NCI-H187 treated with DMSO at 0.1 percent for 48 hours (cell line): ENCODE data around the gene CUEDC1.

Experiments used
- DNase-seq: peaks from one replicate; lab custom pipeline; 2025; lab: John Stamatoyannopoulos, UW

The CUEDC1 gene

DNA sequence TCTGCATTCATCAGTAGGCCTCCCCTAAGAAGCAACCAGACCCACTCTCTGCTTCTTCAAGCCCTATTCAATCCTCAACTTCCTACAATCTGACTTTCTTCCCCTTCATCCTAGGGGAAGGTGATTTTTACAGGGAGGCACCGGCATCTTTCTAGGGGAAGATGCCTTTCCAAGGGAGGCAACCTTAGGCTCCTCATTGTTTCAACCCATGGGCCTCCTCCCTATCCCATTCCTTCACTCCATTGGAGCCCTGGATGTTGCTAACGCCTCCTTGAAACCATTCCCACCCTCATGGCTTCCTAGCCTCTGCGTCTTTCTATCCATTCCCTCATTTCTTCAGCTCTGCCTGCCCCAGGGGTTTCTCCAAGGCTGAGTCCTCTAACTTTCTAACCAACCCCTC lies 2.7 kb upstream of the CUEDC1 start:
- DNase-seq = no peak

- DNase-seq = no peak
These were observed 2.1 kb upstream of the CUEDC1 start for GRCh38 chr17:57957120-57957850.

- no peak for DNase-seq
These were observed 1.3 kb upstream of the CUEDC1 start for GRCh38 chr17:57956291-57957119.

- DNase-seq = no peak
These were observed 622 bp downstream of the CUEDC1 start for GRCh38 chr17:57954397-57955182.

- DNase-seq = no peak
These were observed 1.4 kb downstream of the CUEDC1 start for GRCh38 chr17:57953705-57954396.

GRCh38 chr17:57953219-57953618 lies 2.0 kb downstream of the CUEDC1 start:
- no peak for DNase-seq

DNA sequence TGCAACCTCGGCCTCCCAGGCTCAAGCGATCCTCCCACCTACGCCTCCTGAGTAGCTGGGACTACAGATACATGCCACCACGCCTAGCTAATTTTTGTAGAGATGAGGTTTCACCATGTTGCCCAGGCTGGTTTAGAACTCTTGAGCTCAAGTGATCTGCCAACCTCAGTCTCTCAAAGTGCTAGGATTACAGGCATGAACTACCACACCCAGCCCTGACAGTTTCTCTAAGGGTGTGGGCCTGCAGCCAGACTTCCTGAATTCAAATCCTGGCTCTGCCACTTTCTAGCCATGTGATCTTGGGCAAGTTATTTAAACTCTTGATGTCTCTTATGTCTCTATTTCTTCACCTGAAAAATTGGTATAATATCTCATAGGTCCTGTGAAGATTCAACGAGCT lies 5.6 kb downstream of the CUEDC1 start:
- no peak for DNase-seq

DNA sequence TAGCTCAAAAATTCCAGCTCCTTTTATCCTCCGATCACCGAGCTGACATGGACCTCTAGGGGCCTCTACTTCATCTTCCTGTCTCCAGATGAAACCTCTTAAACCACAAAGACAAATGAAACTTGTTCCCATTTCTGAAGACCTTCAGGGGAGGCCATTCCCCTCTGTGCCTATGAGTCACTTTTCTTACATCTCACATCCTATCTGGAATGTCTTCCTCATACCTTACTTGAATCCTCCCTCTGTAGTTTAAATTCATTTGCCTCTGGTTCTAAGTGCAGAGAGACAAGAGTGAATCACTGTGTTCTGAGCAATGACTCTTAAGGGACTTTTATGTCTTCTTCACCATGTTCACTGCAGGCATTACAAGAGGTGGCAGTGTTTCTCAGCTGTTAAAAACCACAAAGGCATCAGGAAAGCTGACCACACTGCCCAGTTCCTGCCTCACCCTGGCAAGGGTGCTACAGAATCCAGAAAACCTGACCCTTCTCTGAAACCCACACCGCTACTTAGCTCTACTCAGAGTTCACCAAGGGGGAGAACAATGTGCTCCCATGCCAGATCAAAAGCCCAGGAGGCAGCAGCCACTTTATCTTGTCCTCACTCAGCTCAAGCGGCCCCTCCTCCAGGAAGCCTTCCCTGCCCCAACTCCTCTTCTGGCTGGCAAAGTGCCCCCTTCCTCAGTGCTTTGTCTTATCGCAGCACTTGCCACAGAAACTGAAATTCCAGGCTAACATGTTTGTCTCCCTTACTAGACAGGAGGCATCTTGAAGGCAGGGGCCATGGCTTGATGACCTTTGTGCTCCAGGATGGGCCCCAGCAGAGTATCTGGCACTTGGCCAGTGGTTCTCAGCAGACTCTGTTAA lies 6.4 kb downstream of the CUEDC1 start:
- no peak for DNase-seq

DNA sequence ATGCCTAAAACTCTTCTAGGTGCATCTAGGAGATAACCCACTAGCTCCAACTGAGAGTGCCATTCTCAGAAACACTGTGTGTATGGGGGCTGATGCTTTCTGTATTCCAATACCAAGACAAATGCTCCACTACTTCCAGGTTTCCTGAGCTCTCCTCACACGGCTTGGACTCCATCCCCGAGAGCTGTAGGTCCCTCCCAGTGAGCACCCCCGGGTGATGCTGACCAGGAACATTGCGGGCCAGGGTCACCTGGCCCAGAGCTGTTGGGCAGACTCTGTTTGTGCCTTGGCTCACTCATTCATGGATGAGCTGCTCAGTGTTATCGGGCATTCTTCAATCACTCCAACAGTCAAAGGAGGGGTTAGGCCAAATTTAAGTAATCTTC lies 7.0 kb downstream of the CUEDC1 start:
- no peak for DNase-seq

GRCh38 chr17:57947369-57947768 lies 7.8 kb downstream of the CUEDC1 start:
- no peak for DNase-seq

- no peak for DNase-seq
These were observed 8.3 kb downstream of the CUEDC1 start for GRCh38 chr17:57946798-57947358.

GRCh38 chr17:57945996-57946797 lies 9.0 kb downstream of the CUEDC1 start:
- no peak for DNase-seq

DNA sequence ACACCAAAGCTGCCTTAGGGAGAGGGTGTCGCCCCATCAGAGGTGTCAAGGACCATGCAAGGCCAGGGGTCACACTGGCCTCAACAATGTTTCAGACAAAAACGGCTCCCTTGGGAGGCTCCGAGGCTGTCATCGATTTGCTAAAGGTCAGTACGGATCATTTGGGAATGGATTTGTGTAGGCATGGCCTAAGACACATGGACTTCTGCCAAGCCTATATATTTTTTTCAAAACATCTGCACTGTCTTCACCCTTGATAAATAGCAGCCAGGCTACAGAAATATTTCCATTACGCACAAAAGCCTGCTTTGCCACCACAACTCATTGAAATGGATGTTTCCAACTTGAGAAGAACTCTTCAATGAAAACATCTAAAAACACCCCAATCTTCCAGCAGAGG lies 10.3 kb downstream of the CUEDC1 start:
- no peak for DNase-seq

GRCh38 chr17:57943645-57944044 lies 11.6 kb downstream of the CUEDC1 start:
- DNase-seq = no peak

- no peak for DNase-seq
These were observed 12.1 kb downstream of the CUEDC1 start for GRCh38 chr17:57943140-57943539.

GRCh38 chr17:57941384-57942370 lies 13.5 kb downstream of the CUEDC1 start:
- no peak for DNase-seq

DNA sequence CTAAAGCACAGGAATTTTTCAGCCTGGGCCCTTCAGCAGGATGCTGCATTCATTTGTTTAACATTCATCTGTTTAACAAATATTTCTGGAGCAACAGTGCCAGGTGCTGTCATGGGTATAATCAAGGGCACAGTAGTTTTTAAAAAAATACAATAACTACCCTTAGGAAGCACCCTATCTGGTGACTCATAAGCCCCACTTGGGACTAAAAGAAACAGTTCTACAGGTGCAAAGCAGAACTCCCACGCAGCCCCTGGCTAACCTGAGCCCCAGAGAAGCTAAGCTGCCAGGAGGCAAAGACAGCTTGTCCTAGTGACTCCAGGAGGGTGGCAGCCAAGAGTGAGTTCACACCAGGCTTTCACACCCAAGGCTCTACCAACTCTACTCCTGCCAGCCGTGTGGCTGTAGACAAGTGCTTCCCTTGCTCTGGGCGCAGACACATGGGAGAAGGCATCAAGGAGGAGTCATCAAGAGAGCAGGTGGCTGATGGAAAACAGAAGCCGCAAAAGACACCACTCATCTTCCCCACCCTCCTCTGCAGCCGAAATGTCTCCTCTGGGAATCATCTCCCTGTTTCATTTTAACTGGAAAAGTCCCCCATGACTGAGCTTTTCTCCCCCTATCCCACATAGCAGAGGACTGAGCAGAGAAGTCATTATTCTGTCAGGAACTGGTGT lies 14.4 kb downstream of the CUEDC1 start:
- DNase-seq = peak; percentile 82

DNA sequence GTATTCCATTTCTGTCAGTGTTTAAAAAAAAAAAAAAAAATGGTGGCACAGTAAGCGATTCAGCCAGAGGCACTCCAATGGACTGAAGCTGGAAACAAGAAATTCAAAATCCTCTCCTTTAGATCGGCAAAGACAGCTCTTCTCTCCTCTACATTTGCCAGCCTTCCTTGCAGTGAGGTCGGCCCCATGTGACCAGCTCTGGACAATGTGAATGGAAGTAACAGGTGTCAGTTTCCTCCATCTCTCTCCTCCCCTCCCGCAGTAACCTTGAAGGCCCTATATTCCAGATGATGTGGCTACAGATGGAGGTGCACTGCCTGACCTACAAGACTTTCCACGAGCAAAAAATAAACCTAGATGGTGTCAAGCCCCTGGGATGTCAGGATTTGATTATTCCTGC lies 15.0 kb downstream of the CUEDC1 start:
- DNase-seq = peak; percentile 57
